Measurements from ENCODE around the gene VAT1L. TPM values are rescaled to one million over a fixed set of nuclear protein-coding genes. Genes with fewer than 3 reads are reported as not detected.

Gene VAT1L
- total RNA-seq, 1 experiment from 2014 or later, result 33.8 TPM

DNA sequence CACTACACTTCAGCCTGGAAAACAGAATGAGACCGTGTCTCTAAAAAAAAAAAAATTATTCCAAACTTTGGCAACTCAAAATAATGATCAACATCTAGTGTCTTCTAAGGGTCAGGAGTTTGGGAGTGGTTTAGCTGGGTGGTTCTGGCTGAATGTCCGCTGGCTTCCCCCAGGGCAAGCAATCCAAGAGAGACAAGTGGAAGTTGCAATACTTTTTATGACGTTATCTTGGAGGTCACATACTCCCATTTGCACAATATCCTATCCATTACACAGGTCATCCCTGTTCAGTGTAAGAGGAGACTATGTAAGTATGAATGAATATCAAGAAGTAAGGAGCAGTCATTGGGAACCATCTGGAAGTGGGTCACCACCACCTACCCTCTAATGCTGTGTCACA, 218.8 kb downstream of the VAT1L start:
- Histone ChIP-seq H3K23me2 (ENCODE audit: insufficient read length, low read depth, low read length, poor library complexity, severe bottlenecking) (no peaks in the 10 kb centered on the region), H4K91ac (ENCODE audit: insufficient read length, low read depth, low read length) (no peak overlapping the region), H2AK5ac (ENCODE audit: insufficient read length, low read length) (no peak overlapping the region), H3K4me2 (ENCODE audit: insufficient read depth, insufficient read length, low read length) (no peak overlapping the region), H3K27me3 (ENCODE audit: insufficient read depth, low read length) (no peaks in the 10 kb centered on the region), H3K9me3 (ENCODE audit: control insufficient read depth, low read depth, low read length) (no peaks in the 10 kb centered on the region), H3K79me2 (ENCODE audit: insufficient read depth, low read length) (peaks cover 2% of the 10 kb centered on the region; the same call in 1 of the 2 replicates), H2AFZ (ENCODE audit: low read length) (no peak overlapping the region), H3K23ac (ENCODE audit: insufficient read length, low read depth, low read length) (no peak overlapping the region), H4K20me1 (ENCODE audit: control insufficient read depth, insufficient read depth, insufficient read length) (no peaks in the 10 kb centered on the region), H3K79me1 (ENCODE audit: insufficient read depth, low read depth, low read length, poor library complexity, severe bottlenecking) (no peaks in the 10 kb centered on the region), H3K14ac (ENCODE audit: insufficient read depth, low read length) (no peak overlapping the region), H3K18ac (ENCODE audit: insufficient read length, low read depth, low read length) (no peak overlapping the region), H3K9ac (ENCODE audit: extremely low read depth, insufficient read length, low read length) (no peak overlapping the region), H2BK5ac (ENCODE audit: insufficient read length, low read length) (no peak overlapping the region), H4K8ac (replicated peaks; ENCODE audit: insufficient read length, low read depth, low read length) (no peak overlapping the region), H2BK12ac (ENCODE audit: insufficient read length, low read depth, low read length) (no peak overlapping the region), H4K5ac (ENCODE audit: insufficient read length, low read depth, low read length) (no peak overlapping the region), H2BK15ac (ENCODE audit: low read depth, low read length) (no peak overlapping the region), H3T11ph (ENCODE audit: low read length) (no peak overlapping the region), H3K4ac (ENCODE audit: low read depth, low read length) (no peak overlapping the region), H3K4me1 (ENCODE audit: insufficient read depth, low read length) (no peaks in the 10 kb centered on the region; the same call in 1 of the 2 replicates), H2BK120ac (ENCODE audit: low read depth, low read length, poor library complexity, severe bottlenecking) (no peak overlapping the region), H3K27ac (ENCODE audit: insufficient read length, low read depth, low read length) (no peak overlapping the region), H2BK20ac (ENCODE audit: low read depth, low read length, poor library complexity, severe bottlenecking) (no peak overlapping the region), H3K56ac (ENCODE audit: insufficient read length, low read depth, low read length) (no peak overlapping the region)
- Mint-ChIP-seq H3K27me3 (ENCODE audit: low read depth) (peaks cover 5% of the 10 kb centered on the region), H3K4me3 (no peak overlapping the region), H3K36me3 (ENCODE audit: insufficient read depth in 1 of 3, low read depth in 3 of 3) (no peaks in the 10 kb centered on the region; a peak in 1 of 7 replicates), H3K4me1 (peaks cover 10 to 15% of the 10 kb centered on the region in 2 experiments), H3K9me3 (no peaks in the 10 kb centered on the region), H3K27ac (no peak overlapping the region)
- WGBS (ENCODE audit: extremely low coverage, insufficient read length, low lambda C conversion rate), result no CpG with 5 or more reads among the region's 3 CpGs
- DNase-seq, result no peak
- no peak for TF ChIP-seq CTCF (conservative IDR thresholded peaks at IDR 0.05)

Data from H9 (cell line).